ENCODE measurements around the gene SGSM1. TPM values are rescaled to one million over a fixed set of nuclear protein-coding genes. Genes with fewer than 3 reads are reported as not detected.

SGSM1 gene
- total RNA-seq, 4 donors from 2014 or later = 0.07 to 0.44 (median 0.41) TPM; not detected in 1

DNA sequence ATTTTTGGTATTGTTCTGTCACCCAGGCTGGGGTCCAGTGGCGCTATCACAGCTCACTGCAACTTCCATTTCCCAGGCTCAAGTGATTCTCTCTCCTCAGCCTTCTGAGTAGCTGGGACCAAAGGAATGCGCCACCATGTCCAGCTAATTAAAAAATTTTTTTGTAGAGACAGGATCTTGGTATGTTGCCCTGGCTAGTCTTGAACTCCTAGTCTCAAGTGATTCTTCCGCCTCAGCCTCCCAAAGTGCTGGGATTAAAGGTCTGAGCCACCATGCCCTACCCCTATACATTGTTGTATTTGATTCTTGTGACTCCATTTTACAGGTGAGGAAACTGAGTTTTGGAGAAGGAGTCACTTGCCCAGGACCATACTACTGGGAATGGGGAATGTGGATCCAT is 158.4 kb downstream of the SGSM1 start:
- Histone ChIP-seq H3K36me3 (no peaks in the 10 kb centered on the region), H3K4me1 (peaks cover 18 to 41% of the 10 kb centered on the region in 2 donors), H3K4me3 (no peak overlapping the region), H3K9me3 (no peaks in the 10 kb centered on the region), H3K27ac (peak overlapping the region in 1 of 4 donors; percentile 39), H3K27me3 (no peaks in the 10 kb centered on the region)
- DNase-seq (no peak), ATAC-seq (no peak)
- intact Hi-C loops (cut with DNase I; ENCODE audit: low total_unique reads) (no loop called here), in situ Hi-C loops (cut with MboI; ENCODE audit: low sequenced_read_pairs in 4 of 4) (no loop called here)
- TF ChIP-seq, protein P1, sequence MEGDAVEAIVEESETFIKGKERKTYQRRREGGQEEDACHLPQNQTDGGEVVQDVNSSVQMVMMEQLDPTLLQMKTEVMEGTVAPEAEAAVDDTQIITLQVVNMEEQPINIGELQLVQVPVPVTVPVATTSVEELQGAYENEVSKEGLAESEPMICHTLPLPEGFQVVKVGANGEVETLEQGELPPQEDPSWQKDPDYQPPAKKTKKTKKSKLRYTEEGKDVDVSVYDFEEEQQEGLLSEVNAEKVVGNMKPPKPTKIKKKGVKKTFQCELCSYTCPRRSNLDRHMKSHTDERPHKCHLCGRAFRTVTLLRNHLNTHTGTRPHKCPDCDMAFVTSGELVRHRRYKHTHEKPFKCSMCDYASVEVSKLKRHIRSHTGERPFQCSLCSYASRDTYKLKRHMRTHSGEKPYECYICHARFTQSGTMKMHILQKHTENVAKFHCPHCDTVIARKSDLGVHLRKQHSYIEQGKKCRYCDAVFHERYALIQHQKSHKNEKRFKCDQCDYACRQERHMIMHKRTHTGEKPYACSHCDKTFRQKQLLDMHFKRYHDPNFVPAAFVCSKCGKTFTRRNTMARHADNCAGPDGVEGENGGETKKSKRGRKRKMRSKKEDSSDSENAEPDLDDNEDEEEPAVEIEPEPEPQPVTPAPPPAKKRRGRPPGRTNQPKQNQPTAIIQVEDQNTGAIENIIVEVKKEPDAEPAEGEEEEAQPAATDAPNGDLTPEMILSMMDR (IDR thresholded peaks at IDR 0.05 in 4 of 5, conservative IDR thresholded peaks at IDR 0.05 in 1 of 5) = no peak
- no peak for TF ChIP-seq POLR2A (IDR thresholded peaks at IDR 0.05)

DNA sequence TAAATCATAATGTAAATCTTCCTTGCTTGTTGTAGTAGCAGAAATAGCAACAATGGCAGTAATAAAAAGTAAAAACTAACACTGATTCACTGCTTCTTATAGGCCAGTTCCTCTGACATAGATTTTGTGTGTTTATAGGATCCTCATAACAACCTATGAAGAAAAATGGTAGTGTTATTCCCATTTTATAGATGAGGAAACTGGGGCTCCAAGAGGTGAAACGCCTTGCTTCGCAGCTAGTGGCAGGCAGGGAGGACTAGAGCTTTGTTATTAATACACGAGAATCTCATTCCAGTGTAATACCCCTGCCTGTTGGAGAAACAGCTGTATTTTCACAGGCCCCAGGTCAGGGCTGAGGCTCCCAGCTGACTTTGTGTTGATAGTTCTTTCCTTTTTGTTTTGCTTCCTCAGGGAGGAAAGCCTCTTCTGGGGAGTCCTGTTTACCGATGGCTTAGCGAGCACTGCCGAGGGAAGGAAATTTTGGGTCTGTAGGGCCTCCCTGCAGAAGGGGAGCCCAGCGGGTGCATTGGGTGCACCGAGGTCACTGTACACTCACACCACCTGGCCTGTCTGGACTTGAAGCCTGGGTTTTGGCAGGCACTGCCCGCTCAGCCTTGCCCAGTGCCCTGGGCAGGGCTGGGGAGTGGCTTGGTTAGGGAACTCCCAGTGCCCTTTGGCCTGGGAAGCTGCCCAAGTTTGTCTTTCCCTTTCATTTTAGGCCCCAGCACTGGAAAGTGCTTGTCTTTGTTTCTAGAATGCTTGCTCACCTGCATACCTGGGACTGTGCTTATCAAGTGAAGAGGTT is 160.0 kb downstream of the SGSM1 start:
- DNase-seq = peak; percentile 29 to 73
- ATAC-seq = peak; percentile 45 to 72
- intact Hi-C loops (cut with DNase I; ENCODE audit: low total_unique reads) (no loop called here), in situ Hi-C loops (cut with MboI; ENCODE audit: low sequenced_read_pairs in 4 of 4) (no loop called here)
- Histone ChIP-seq H3K27ac (peak overlapping the region; percentile 22 to 79 (median 61)), H3K9me3 (no peaks in the 10 kb centered on the region), H3K36me3 (no peaks in the 10 kb centered on the region), H3K27me3 (no peaks in the 10 kb centered on the region), H3K4me3 (no peak overlapping the region), H3K4me1 (peaks cover 21 to 54% of the 10 kb centered on the region in 2 donors)
- TF ChIP-seq, protein P1 (IDR thresholded peaks at IDR 0.05 in 4 of 5, conservative IDR thresholded peaks at IDR 0.05 in 1 of 5) = no peak
- TF ChIP-seq POLR2A (IDR thresholded peaks at IDR 0.05) = no peak

DNA sequence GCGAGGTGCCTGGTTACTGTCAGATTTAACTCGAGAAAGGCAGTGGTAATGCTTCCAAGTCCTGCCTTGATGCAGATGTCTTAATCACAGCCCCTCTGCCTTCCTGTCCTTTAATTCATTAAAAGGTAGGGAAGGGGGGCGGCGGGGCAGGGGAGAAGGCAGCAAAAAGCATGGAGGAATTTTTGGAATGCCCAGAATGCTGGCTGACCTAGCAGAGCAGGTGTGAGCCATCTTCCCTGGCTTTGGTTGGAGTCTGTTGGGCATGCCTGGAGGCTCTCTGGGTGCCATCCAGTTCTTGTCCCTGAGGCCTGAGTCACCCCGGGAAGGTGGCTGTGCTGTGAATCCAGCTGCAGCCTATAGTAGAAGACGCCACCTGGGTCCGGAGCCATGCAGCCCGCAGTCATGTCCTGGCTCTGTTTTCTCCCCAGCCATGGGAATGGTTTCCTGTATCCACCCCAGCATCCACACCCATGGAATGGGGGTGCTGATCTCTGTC is 162.1 kb downstream of the SGSM1 start:
- H3K4me1 ChIP-seq = peaks cover 21 to 54% of the 10 kb centered on the region in 2 donors
- DNase-seq (peak; percentile 17 to 56), ATAC-seq (peak; percentile 49 to 75)
- H3K36me3 ChIP-seq = no peaks in the 10 kb centered on the region
- in situ Hi-C loops (cut with MboI; ENCODE audit: low sequenced_read_pairs in 4 of 4) (no loop called here), intact Hi-C loops (cut with DNase I; ENCODE audit: low total_unique reads) (no loop called here)
- H3K27me3 ChIP-seq = no peaks in the 10 kb centered on the region
- H3K4me3 ChIP-seq = no peak overlapping the region
- H3K27ac ChIP-seq = peak overlapping the region in 3 of 4 donors; percentile 0 to 79 (median 78)
- TF ChIP-seq, protein P1 (IDR thresholded peaks at IDR 0.05 in 4 of 5, conservative IDR thresholded peaks at IDR 0.05 in 1 of 5) = no peak
- no peak for TF ChIP-seq POLR2A (IDR thresholded peaks at IDR 0.05)
- H3K9me3 ChIP-seq = no peaks in the 10 kb centered on the region

DNA sequence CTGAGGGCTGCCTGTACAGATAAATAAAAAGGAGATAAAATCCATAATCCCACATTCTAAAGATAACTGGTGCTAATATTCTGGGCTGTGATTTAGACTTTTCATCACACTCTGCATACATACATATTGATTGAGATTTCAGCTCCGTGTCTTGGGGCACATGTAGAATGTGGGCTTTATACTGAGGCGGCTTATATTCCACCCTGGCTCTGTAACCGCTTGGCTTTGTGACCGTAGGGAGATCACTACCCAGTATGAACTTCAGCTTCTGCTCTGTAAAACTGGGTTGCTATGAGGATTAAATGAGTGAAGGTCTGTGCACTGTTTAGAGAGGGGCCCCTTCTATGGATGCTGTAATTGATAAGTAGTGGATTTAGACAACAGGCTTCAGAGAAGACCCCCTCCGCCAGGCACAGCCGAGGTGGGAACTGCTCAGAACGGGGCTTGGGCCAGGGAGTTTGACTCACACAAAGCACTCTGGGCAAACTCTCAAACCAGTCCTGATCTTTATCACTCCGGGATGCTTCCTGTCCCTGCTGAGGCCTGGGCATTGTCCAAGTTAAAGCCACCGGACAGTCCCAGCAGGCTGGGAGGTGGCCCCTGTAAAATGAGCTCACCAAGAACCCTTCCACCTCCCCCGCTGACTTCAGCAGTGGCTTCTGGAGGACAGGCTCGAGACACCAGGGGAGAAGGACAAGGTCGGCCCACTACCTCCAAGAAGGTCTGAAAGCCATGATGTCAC is 163.7 kb downstream of the SGSM1 start:
- ATAC-seq (peak; percentile 67 to 73), DNase-seq (peak; percentile 14 to 46)
- Histone ChIP-seq H3K9me3 (no peaks in the 10 kb centered on the region), H3K36me3 (no peaks in the 10 kb centered on the region), H3K4me3 (no peak overlapping the region), H3K27ac (peak overlapping the region; percentile 43 to 79 (median 68)), H3K4me1 (peaks cover 10 to 45% of the 10 kb centered on the region in 2 donors), H3K27me3 (no peaks in the 10 kb centered on the region)
- intact Hi-C loops (cut with DNase I; ENCODE audit: low total_unique reads) (no loop called here), in situ Hi-C loops (cut with MboI; ENCODE audit: low sequenced_read_pairs in 4 of 4) (no loop called here)
- TF ChIP-seq POLR2A (IDR thresholded peaks at IDR 0.05) = no peak
- TF ChIP-seq, protein P1 (IDR thresholded peaks at IDR 0.05 in 4 of 5, conservative IDR thresholded peaks at IDR 0.05 in 1 of 5) = no peak

Measured in gastrocnemius medialis (tissue), 4 donors.